Natural killer cell (primary cell): ENCODE measurements around the gene MBLAC1. TPM values are rescaled to one million over a fixed set of nuclear protein-coding genes. Genes with fewer than 3 reads are reported as not detected.

Experiments
- ATAC-seq, 3 donors: fragments of 150-1000 bp in 2 of 3; fragments of 200-7000 bp in 1 of 3; cut with Tn5 transposase; 1 replicate in 1 of 3; 2 replicates in 2 of 3; pipeline ENCODE4 v1.10.0; 2021; ENCODE audit warnings: mild to moderate bottlenecking in 2 of 3, moderate library complexity in 2 of 3
- DNase-seq, 2 donors: peaks; one replicate each; pipeline versions ENCODE4 v3.0.0 to v3.0.0-alpha.2; 2013 to 2021; ENCODE audit warnings: mixed read lengths in 1 of 2
- H3K27ac ChIP-seq: one replicate; pipeline ENCODE4 v1.5.1; 2013; ENCODE audit warnings: mild to moderate bottlenecking, low read length
- H3K27me3 ChIP-seq: one replicate; pipeline ENCODE4 v1.6.1; 2013; ENCODE audit warnings: low read length; ENCODE audit not compliant: control insufficient read depth, insufficient read depth
- H3K36me3 ChIP-seq: one replicate; pipeline ENCODE4 v1.6.1; 2013; ENCODE audit warnings: low read length; ENCODE audit not compliant: control insufficient read depth, insufficient read depth
- H3K4me1 ChIP-seq: one replicate; pipeline ENCODE4 v1.6.1; 2013; ENCODE audit warnings: low read length; ENCODE audit not compliant: control insufficient read depth, insufficient read depth
- H3K4me3 ChIP-seq: one replicate; pipeline ENCODE4 v1.5.1; 2013; ENCODE audit warnings: low read length
- H3K9me3 ChIP-seq: one replicate; pipeline ENCODE4 v1.6.1; 2013; ENCODE audit warnings: low read length; ENCODE audit not compliant: control insufficient read depth, insufficient read depth
- H3K27ac Mint-ChIP-seq, 2 donors: one replicate each; pipeline ENCODE4 v1.8.0; 2022; ENCODE audit warnings: mild to moderate bottlenecking in 2 of 2, mixed read lengths in 2 of 2, moderate library complexity in 1 of 2
- H3K27me3 Mint-ChIP-seq, 2 donors: one replicate each; pipeline ENCODE4 v1.8.0; 2022; ENCODE audit warnings: low read depth in 2 of 2, mixed read lengths in 2 of 2
- H3K36me3 Mint-ChIP-seq: one replicate; pipeline ENCODE4 v1.8.0; 2022; ENCODE audit warnings: mixed read lengths
- H3K4me1 Mint-ChIP-seq, 2 donors: one replicate each; pipeline ENCODE4 v1.8.0; 2022; ENCODE audit warnings: mixed read lengths in 2 of 2
- H3K4me3 Mint-ChIP-seq: one replicate; pipeline ENCODE4 v1.8.0; 2022; ENCODE audit warnings: mild to moderate bottlenecking, moderate library complexity, mixed read lengths
- H3K9me3 Mint-ChIP-seq, 2 donors: one replicate each; pipeline ENCODE4 v1.8.0; 2022; ENCODE audit warnings: mixed read lengths in 2 of 2
- CTCF ChIP-seq: fragments of 200-600 bp; IDR thresholded peaks from one replicate; pipeline ENCODE4 v1.8.0; 2022; ENCODE audit warnings: antibody characterized with exemption
- WGBS: methylation state at CpG from one replicate; pipeline ENCODE4 v1.1.7; 2013; ENCODE audit warnings: missing lambda C conversion rate; ENCODE audit not compliant: insufficient coverage; 5-methylcytosine and 5-hydroxymethylcytosine counted together
- intact Hi-C: fragments of 100-400 bp; cut with micrococcal nuclease; formaldehyde crosslinking; loops from one replicate; pipeline ENCODE4 v1.14.2; 2022
- total RNA-seq, 4 donors: library from RNA; stranded (reverse); fragments of 120-200 nt in 1 of 4; gene quantifications; one replicate each; pipeline versions ENCODE4 v1.2.3 to v1.2.4, GENCODE V29; 2013 to 2022

MBLAC1 gene
- total RNA-seq, 3 donors from 2014 or later (not counting 1 experiment from before 2014, with no cell fraction given), result 2.8 to 4.3 (median 4.1) TPM

GRCh38 chr7:100088621-100089457, 37.9 kb upstream of the MBLAC1 start, which contains the start of gene COPS6:
TSS of gene COPS6 (plus strand) at chr7:100088969. CDS start at chr7:100088991, 22 bp downstream.
- WGBS, result under 1% methylated on average over 68 of the region's 68 CpGs
- peak within 1 kb of the TSS; percentile 79 to 88 for H3K27ac Mint-ChIP-seq
- intact Hi-C loops, result no loop called here
- peaks cover 8% of the 10 kb centered on the region for H3K36me3 Mint-ChIP-seq
- peak within 1 kb of the TSS; percentile 86 for H3K4me3 Mint-ChIP-seq
- DNase-seq (peak; percentile 89 to 91), ATAC-seq (peak; percentile 78 to 91 (median 89))
- H3K27me3 Mint-ChIP-seq, result no peaks in the 10 kb centered on the region
- Histone ChIP-seq H3K27ac (peak within 1 kb of the TSS; percentile 84), H3K9me3 (no peaks in the 10 kb centered on the region), H3K4me3 (peak within 1 kb of the TSS; percentile 95), H3K27me3 (no peaks in the 10 kb centered on the region), H3K4me1 (peaks cover 14% of the 10 kb centered on the region), H3K36me3 (peaks cover 30% of the 10 kb centered on the region)
- H3K9me3 Mint-ChIP-seq, result no peaks in the 10 kb centered on the region
- no peak for TF ChIP-seq CTCF
- H3K4me1 Mint-ChIP-seq, result peaks cover 9 to 28% of the 10 kb centered on the region in 2 donors

GRCh38 chr7:100089458-100090196, 37.1 kb upstream of the MBLAC1 start:
- 64% methylated on average over 7 of the region's 7 CpGs for WGBS

GRCh38 chr7:100090527-100091410, 36.0 kb upstream of the MBLAC1 start:
- Mint-ChIP-seq H3K27ac (peak overlapping the region; percentile 16 to 79), H3K4me3 (peak overlapping the region; percentile 86), H3K27me3 (no peaks in the 10 kb centered on the region), H3K9me3 (no peaks in the 10 kb centered on the region), H3K4me1 (peaks cover 9 to 32% of the 10 kb centered on the region in 2 donors), H3K36me3 (peaks cover 8% of the 10 kb centered on the region)
- WGBS, result 84% methylated on average over 12 of the region's 14 CpGs
- ATAC-seq (no peak), DNase-seq (no peak)
- no peaks in the 10 kb centered on the region for H3K27me3 ChIP-seq
- H3K27ac ChIP-seq, result no peak overlapping the region
- no peak for TF ChIP-seq CTCF
- peaks cover 14% of the 10 kb centered on the region for H3K4me1 ChIP-seq
- intact Hi-C loops, result no loop called here
- H3K9me3 ChIP-seq, result no peaks in the 10 kb centered on the region
- peaks cover 50% of the 10 kb centered on the region for H3K36me3 ChIP-seq
- no peak overlapping the region for H3K4me3 ChIP-seq

More at GRCh38 chr7:100089458-100090196, 37.1 kb upstream of the MBLAC1 start:
- Mint-ChIP-seq H3K4me3 (peak overlapping the region; percentile 86), H3K36me3 (peaks cover 8% of the 10 kb centered on the region), H3K27ac (peak overlapping the region; percentile 79 to 88), H3K9me3 (no peaks in the 10 kb centered on the region), H3K27me3 (no peaks in the 10 kb centered on the region), H3K4me1 (peaks cover 9 to 29% of the 10 kb centered on the region in 2 donors)
- peak overlapping the region; percentile 95 for H3K4me3 ChIP-seq
- DNase-seq (no peak), ATAC-seq (no peak)
- H3K4me1 ChIP-seq, result peaks cover 14% of the 10 kb centered on the region
- no peak for TF ChIP-seq CTCF
- H3K27me3 ChIP-seq, result no peaks in the 10 kb centered on the region
- peak overlapping the region; percentile 76 for H3K27ac ChIP-seq
- intact Hi-C loops, result no loop called here
- H3K36me3 ChIP-seq, result peaks cover 38% of the 10 kb centered on the region
- H3K9me3 ChIP-seq, result no peaks in the 10 kb centered on the region
